HEK293 (cell line): Measurements from ENCODE around the gene VAV3.

Source experiments
- CTCF ChIA-PET: fragments of 350-600 bp; formaldehyde crosslinking; extraction: SDS; loops from one replicate; lab custom pipeline; 2021; ENCODE audit warnings: antibody characterized with exemption; lab: Yijun Ruan, JAX
- POLR2A ChIA-PET: fragments of 300-600 bp; formaldehyde crosslinking; extraction: SDS; loops from one replicate; lab custom pipeline; 2020; ENCODE audit warnings: antibody characterized with exemption, inconsistent platforms; lab: Yijun Ruan, JAX
- H3K27ac ChIP-seq: fragments of 200-500 bp; sonication (Bioruptor generic); 2 replicates; pipeline ENCODE4 v1.5.1; 2014; ENCODE audit warnings: low read depth, low read length, control low read depth, inconsistent platforms; ENCODE audit errors: extremely low read depth
- H3K36me3 ChIP-seq, 2 experiments: fragments of 200-500 bp in 1 of 2; sonication (Bioruptor generic) in 1 of 2; 1 replicate in 1 of 2; 2 replicates in 1 of 2; pipeline ENCODE4 v1.5.1; 2014 to 2017; ENCODE audit warnings: inconsistent platforms in 2 of 2, low read length in 2 of 2; ENCODE audit not compliant: control insufficient read depth in 2 of 2, insufficient read depth in 1 of 2
- H3K4me1 ChIP-seq: fragments of 200-500 bp; sonication (Bioruptor generic); 2 replicates; pipeline ENCODE4 v1.5.1; 2014; ENCODE audit warnings: mild to moderate bottlenecking, low read length, inconsistent platforms; ENCODE audit not compliant: control insufficient read depth, insufficient read depth
- H3K4me3 ChIP-seq: 2 replicates; pipeline ENCODE4 v1.5.1; 2011; ENCODE audit warnings: low read depth, mild to moderate bottlenecking, control low read depth, low read length, moderate library complexity
- H3K9me3 ChIP-seq: fragments of 200-500 bp; sonication (Bioruptor generic); 2 replicates; pipeline ENCODE4 v1.5.1; 2014; ENCODE audit warnings: low read depth, low read length, inconsistent platforms; ENCODE audit not compliant: control insufficient read depth, insufficient read depth
- IKZF3 ChIP-seq: fragments of 450-650 bp; IDR thresholded peaks from 2 replicates; pipeline ENCODE4 v1.5.0; 2018; ENCODE audit warnings: missing biosample characterization, mild to moderate bottlenecking, missing genetic modification characterization, moderate library complexity
- SCRT2 ChIP-seq: fragments of 450-650 bp; formaldehyde crosslinking; IDR thresholded peaks from 2 replicates; pipeline ENCODE4 v1.5.1; 2016; ENCODE audit warnings: missing biosample characterization, missing genetic modification characterization
- ZBTB17 ChIP-seq: fragments of 450-650 bp; formaldehyde crosslinking; IDR thresholded peaks from 2 replicates; pipeline ENCODE4 v1.5.1; 2016; ENCODE audit warnings: missing biosample characterization, missing genetic modification characterization
- ZNF155 ChIP-seq: fragments of 450-650 bp; formaldehyde crosslinking; IDR thresholded peaks from 2 replicates; pipeline ENCODE4 v1.5.1; 2016; ENCODE audit warnings: missing biosample characterization, missing genetic modification characterization
- ZNF239 ChIP-seq: fragments of 450-650 bp; formaldehyde crosslinking; IDR thresholded peaks from 2 replicates; pipeline ENCODE4 v1.5.1; 2016; ENCODE audit warnings: missing biosample characterization, missing genetic modification characterization
- ZNF24 ChIP-seq: fragments of 450-650 bp; formaldehyde crosslinking; IDR thresholded peaks from 2 replicates; pipeline ENCODE4 v1.5.1; 2016; ENCODE audit warnings: missing biosample characterization, missing genetic modification characterization
- ZNF248 ChIP-seq: fragments of 450-650 bp; formaldehyde crosslinking; IDR thresholded peaks from 2 replicates; pipeline ENCODE4 v1.5.1; 2017; ENCODE audit warnings: missing biosample characterization, missing genetic modification characterization
- ZNF416 ChIP-seq: fragments of 450-650 bp; formaldehyde crosslinking; IDR thresholded peaks from 2 replicates; pipeline ENCODE4 v1.5.1; 2016; ENCODE audit warnings: missing biosample characterization, missing genetic modification characterization
- ZNF548 ChIP-seq: fragments of 450-650 bp; formaldehyde crosslinking; IDR thresholded peaks from 2 replicates; pipeline ENCODE4 v1.5.1; 2016; ENCODE audit warnings: missing biosample characterization, missing genetic modification characterization
- ZNF623 ChIP-seq: fragments of 450-650 bp; formaldehyde crosslinking; IDR thresholded peaks from 2 replicates; pipeline ENCODE4 v1.5.1; 2016; ENCODE audit warnings: missing biosample characterization, missing genetic modification characterization
- ZNF654 ChIP-seq: fragments of 450-650 bp; formaldehyde crosslinking; IDR thresholded peaks from 2 replicates; pipeline ENCODE4 v1.5.1; 2016; ENCODE audit warnings: low read depth, missing biosample characterization, missing genetic modification characterization
- ZNF660 ChIP-seq: fragments of 450-650 bp; IDR thresholded peaks from 2 replicates; pipeline ENCODE4 v1.5.1; 2018; ENCODE audit warnings: missing biosample characterization, mild to moderate bottlenecking, missing genetic modification characterization
- ZNF830 ChIP-seq: fragments of 450-650 bp; IDR thresholded peaks from 2 replicates; pipeline ENCODE4 v1.5.0; 2018; ENCODE audit warnings: missing biosample characterization, missing genetic modification characterization, low read depth, mild to moderate bottlenecking, moderate library complexity
- ZXDB ChIP-seq: fragments of 450-650 bp; formaldehyde crosslinking; IDR thresholded peaks from 2 replicates; pipeline ENCODE4 v1.5.1; 2016; ENCODE audit warnings: missing biosample characterization, missing genetic modification characterization
- TF ChIP-seq, protein P1 (sequence below): fragments of 450-650 bp; formaldehyde crosslinking; IDR thresholded peaks from 2 replicates; pipeline ENCODE4 v1.5.1; 2016; ENCODE audit warnings: missing biosample characterization, missing genetic modification characterization
- TF ChIP-seq, protein P2 (sequence below): sonication (generic); formaldehyde crosslinking; IDR thresholded peaks from 2 replicates; pipeline ENCODE4 v1.8.1; 2022; ENCODE audit warnings: mild to moderate bottlenecking, moderate library complexity, missing genetic modification reagents
- TF ChIP-seq, protein P3 (sequence below): fragments of 450-650 bp; formaldehyde crosslinking; IDR thresholded peaks from 2 replicates; pipeline ENCODE4 v1.5.1; 2016; ENCODE audit warnings: missing biosample characterization, missing genetic modification characterization, borderline replicate concordance

The VAV3 gene

DNA sequence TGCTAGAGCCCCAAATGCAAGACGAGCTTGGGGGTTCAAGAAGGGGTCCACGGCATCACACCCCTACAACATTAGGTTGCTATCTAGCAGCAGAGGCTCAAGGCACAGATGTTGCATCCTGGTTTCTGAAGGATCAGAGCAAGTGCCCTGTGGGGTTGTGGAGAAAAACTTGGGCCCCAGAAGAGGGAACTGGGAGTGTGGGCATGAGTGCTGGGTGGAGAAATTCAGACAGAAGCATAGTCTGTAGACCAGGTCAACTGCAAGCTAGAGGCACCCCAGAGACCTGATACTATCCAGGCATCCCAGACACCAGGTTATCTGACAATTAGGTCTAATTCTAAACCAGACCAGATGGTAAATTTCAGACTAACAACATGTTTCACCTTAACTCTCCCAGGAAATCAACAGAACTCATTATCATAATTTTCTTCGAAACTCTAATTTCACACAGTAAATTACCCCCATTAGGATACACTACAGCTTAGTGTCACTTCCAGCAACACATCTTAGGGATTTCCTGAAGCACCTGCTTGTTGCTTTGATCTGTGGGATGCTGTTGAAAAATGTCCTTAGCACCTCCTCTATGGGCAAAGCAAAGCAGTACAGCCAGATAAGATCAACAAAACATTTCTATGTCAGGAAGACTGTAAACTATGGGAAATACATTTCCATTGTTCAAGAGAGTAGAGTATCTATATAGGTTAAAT is 179.3 kb downstream of the VAV3 start:
- Histone ChIP-seq H3K4me3 (no peak overlapping the region), H3K4me1 (0 out of 2 replicates have a peak, but pooled peaks cover 3% of the 10 kb centered on the region), H3K36me3 (no peaks in the 10 kb centered on the region), H3K27ac (no peak overlapping the region), H3K9me3 (no peaks in the 10 kb centered on the region)
- ChIA-PET CTCF (interaction anchor here (14.2 kb wide), 1 partner anchor 341 kb away, joined by 287 read pairs; no protein-coding TSS in a partner anchor), POLR2A (no interaction called here)
- TF ChIP-seq ZBTB17 (tag by site-specific recombination) (no peak), ZNF830 (tag by site-specific recombination) (no peak), ZNF416 (no peak), ZNF660 (tag by site-specific recombination) (no peak), ZNF155 (no peak), ZXDB (no peak), ZNF623 (tag by site-specific recombination) (no peak)

DNA sequence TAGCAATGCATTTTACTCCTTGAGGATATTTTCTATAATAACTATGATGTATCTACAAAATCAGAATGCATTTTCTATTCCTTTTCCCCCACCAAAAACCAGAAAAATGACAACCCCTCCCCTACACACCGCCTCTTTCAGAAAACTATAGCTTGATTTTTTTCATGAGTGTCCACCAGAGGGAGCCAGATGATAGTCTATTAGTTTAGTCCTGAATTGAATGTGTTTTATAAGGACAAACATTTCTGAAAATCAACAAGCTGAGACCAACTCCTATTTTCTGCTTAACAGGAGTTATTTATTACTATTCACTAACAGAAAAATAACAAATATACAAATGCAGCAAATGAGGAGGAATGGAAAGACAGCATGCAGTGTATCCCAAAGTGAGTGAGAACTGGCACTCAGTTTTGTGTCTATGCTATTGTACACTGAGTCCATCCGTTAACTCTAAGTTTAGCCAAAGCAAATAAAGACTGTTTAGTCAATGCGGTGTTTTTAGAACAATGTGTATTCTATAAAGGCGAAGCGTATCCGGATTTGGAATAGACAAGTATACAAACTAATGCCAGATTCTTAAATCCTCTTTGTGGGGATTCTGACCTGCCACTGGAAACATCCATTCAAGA is 182.6 kb downstream of the VAV3 start:
- POLR2A ChIA-PET, result interaction anchor here (1.4 kb wide), 1 partner anchor 343 kb away, joined by 4 read pairs; no protein-coding TSS in a partner anchor
- Histone ChIP-seq H3K4me3 (no peak overlapping the region), H3K4me1 (no peaks in the 10 kb centered on the region), H3K36me3 (no peaks in the 10 kb centered on the region)
- TF ChIP-seq ZNF660 (tag by site-specific recombination) (0 out of 2 replicates have a peak, but pooled peaks have one; percentile 15), ZNF654 (peak; percentile 84), ZNF548 (tag by site-specific recombination) (no peak), ZNF248 (tag by site-specific recombination) (no peak), IKZF3 (tag by site-specific recombination) (no peak), ZNF24 (tag by site-specific recombination) (no peak), ZNF623 (tag by site-specific recombination) (no peak), SCRT2 (tag by site-specific recombination) (0 out of 2 replicates have a peak, but pooled peaks have one; percentile 19), ZNF239 (tag by site-specific recombination) (no peak)
- TF ChIP-seq, protein P1, sequence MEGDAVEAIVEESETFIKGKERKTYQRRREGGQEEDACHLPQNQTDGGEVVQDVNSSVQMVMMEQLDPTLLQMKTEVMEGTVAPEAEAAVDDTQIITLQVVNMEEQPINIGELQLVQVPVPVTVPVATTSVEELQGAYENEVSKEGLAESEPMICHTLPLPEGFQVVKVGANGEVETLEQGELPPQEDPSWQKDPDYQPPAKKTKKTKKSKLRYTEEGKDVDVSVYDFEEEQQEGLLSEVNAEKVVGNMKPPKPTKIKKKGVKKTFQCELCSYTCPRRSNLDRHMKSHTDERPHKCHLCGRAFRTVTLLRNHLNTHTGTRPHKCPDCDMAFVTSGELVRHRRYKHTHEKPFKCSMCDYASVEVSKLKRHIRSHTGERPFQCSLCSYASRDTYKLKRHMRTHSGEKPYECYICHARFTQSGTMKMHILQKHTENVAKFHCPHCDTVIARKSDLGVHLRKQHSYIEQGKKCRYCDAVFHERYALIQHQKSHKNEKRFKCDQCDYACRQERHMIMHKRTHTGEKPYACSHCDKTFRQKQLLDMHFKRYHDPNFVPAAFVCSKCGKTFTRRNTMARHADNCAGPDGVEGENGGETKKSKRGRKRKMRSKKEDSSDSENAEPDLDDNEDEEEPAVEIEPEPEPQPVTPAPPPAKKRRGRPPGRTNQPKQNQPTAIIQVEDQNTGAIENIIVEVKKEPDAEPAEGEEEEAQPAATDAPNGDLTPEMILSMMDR (tag by site-specific recombination), result peak; percentile 42; the same call in 1 of the 2 replicates
- TF ChIP-seq, protein P2, sequence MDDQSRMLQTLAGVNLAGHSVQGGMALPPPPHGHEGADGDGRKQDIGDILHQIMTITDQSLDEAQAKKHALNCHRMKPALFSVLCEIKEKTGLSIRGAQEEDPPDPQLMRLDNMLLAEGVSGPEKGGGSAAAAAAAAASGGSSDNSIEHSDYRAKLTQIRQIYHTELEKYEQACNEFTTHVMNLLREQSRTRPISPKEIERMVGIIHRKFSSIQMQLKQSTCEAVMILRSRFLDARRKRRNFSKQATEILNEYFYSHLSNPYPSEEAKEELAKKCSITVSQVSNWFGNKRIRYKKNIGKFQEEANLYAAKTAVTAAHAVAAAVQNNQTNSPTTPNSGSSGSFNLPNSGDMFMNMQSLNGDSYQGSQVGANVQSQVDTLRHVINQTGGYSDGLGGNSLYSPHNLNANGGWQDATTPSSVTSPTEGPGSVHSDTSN (CRISPR knock-in tag), result no peak
- TF ChIP-seq, protein P3, sequence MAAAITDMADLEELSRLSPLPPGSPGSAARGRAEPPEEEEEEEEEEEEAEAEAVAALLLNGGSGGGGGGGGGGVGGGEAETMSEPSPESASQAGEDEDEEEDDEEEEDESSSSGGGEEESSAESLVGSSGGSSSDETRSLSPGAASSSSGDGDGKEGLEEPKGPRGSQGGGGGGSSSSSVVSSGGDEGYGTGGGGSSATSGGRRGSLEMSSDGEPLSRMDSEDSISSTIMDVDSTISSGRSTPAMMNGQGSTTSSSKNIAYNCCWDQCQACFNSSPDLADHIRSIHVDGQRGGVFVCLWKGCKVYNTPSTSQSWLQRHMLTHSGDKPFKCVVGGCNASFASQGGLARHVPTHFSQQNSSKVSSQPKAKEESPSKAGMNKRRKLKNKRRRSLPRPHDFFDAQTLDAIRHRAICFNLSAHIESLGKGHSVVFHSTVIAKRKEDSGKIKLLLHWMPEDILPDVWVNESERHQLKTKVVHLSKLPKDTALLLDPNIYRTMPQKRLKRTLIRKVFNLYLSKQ (tag by site-specific recombination), result no peak
- TF ChIP-seq, all 188 proteins: peak for 4
- Histone ChIP-seq H3K9me3 (no peaks in the 10 kb centered on the region), H3K27ac (no peak overlapping the region)
- CTCF ChIA-PET, result interaction anchor here (0.6 to 14.2 kb wide), 27 partner anchors 10 to 828 kb away, joined by 3 to 287 read pairs (median 3); partner anchors contain the start of gene SLC25A24
